RWPE1 (cell line): ENCODE measurements around the gene YBX2.

Experiments
- CTCF ChIA-PET: fragments of 350-600 bp; sonication (Branson Sonifier 250); formaldehyde crosslinking; extraction: SDS; loops from one replicate; lab custom pipeline; 2021; lab: Yijun Ruan, JAX
- POLR2A ChIA-PET: fragments of 400-600 bp; formaldehyde crosslinking; extraction: SDS; loops from one replicate; lab custom pipeline; 2020; ENCODE audit warnings: antibody characterized with exemption; ENCODE audit not compliant: low non-redundant PET; lab: Yijun Ruan, JAX
- DNase-seq: peaks from one replicate; pipeline ENCODE4 v3.0.0; 2012; ENCODE audit warnings: low spot score
- H3K27ac ChIP-seq: fragments of 450-650 bp; 2 replicates; pipeline ENCODE4 v1.5.1; 2017
- CTCF ChIP-seq: fragments of 450-650 bp; conservative IDR thresholded peaks from 2 replicates; pipeline ENCODE4 v1.5.1; 2017; ENCODE audit warnings: low read depth, mild to moderate bottlenecking

The YBX2 gene

DNA sequence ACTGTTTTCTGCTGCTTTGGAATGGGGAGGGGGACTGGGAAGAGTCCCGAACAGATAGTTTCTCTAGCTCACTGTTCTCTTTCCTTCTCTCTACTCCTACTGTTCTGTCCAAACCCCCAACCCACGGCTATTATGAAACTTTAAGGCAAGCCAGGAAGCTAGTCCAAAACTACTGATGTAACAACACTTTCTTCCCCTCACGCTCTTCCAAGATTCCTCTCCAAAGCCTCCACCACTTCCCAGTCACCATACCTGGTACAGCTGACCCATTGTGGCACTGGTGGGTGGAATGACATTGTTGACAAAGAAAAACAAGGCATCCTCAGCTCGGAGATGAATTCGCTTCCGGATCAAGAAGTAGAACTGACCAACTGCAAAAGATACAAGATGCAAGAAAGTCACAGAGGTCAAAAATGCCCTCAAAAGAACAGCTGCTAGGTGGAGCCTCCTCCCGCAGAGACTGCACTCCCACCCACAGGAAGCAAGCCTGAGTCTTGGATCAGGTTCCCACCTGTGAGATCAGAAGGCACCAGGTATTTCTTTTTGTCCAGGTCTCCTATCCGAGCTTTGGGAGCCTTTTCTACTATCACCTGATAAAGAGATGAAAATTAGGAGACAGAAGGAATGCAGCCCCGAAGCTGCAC, 53.2 kb downstream of the YBX2 start:
- CTCF ChIA-PET = interaction anchor here (0.9 kb wide), 1 partner anchor 9 kb away, joined by 5 read pairs; no protein-coding TSS in a partner anchor
- POLR2A ChIA-PET = interaction anchor here (0.7 to 1.3 kb wide), 3 partner anchors 9 to 100 kb away, joined by 3 to 6 read pairs (median 4); no protein-coding TSS in a partner anchor
- no peak for DNase-seq

GRCh38 chr17:7240375-7240774, 54.1 kb downstream of the YBX2 start:
- peak overlapping the region; percentile 90; the same call in 1 of the 2 replicates for H3K27ac ChIP-seq
- TF ChIP-seq CTCF = no peak
- CTCF ChIA-PET = no interaction called here
- POLR2A ChIA-PET = no interaction called here
- DNase-seq = no peak

More for the DNA sequence above, 53.2 kb downstream of the YBX2 start:
- TF ChIP-seq CTCF = no peak
- peak overlapping the region; percentile 90 for H3K27ac ChIP-seq

DNA sequence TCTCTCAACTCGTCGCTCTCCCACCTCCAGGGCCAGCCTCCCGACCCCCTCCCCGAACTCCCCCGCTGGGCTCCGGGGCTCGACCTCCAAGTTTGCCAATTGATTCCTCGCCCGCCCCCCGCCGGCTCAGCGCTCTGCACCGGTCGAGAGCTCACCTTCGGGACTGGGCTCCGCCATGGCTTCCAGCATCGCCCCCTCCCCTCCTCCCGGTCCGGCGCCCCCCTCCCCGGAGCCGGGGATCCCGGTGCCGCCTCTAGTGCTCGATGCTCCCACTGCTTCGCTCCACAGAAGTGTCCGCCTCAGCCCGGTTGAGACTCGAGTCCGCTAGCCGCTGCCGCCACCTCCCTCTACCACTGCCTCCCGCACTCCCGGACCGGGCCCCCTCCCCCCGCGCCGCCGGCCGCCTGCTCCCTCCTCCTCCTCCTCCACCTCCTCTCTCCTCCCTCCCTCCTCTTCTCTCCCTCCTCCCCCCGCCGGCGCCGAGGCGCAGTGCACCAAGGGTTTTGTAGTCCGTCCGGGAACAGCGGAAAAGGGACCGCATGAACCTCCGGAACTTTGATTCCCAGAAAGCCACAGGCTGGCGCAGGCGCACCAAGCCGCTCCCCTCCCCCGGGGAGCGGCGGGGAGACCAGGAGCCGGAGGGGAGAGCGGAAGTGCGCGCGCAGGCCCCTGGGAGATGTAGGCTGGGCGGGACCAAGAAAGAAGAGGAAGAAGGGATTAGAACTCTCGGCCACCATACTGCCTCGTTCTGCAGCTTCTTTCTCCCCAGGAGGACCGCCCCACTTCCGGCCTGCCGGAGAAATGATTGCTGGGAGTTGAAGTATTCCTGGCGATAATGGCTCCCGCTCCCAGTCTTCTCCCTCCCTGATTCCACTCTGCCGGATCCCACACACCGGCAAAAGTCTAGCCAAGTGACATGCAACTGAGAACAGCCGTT, 55.1 kb downstream of the YBX2 start, which contains the start of gene PHF23:
Gene PHF23, minus strand, starts transcription at position 367 of the 937 bp plus-strand sequence. Its CDS starts 178 bp downstream, at position 189.
- ChIA-PET POLR2A (interaction anchor here (0.8 to 1.2 kb wide), 2 partner anchors 19 to 193 kb away, joined by 3 to 6 read pairs; partner anchors contain the start of gene ACADVL), CTCF (interaction anchor here (0.6 to 1.4 kb wide), 4 partner anchors 12 to 497 kb away, joined by 3 to 9 read pairs (median 4); partner anchors contain the start of genes CTDNEP1 and ELP5)
- H3K27ac ChIP-seq = peak within 1 kb of the TSS; percentile 95
- TF ChIP-seq CTCF = no peak
- DNase-seq = peak; percentile 99

GRCh38 chr17:7238420-7239090, 55.9 kb downstream of the YBX2 start:
- DNase-seq = peak; percentile 60
- CTCF ChIA-PET = interaction anchor here (0.6 to 1.4 kb wide), 5 partner anchors 13 to 351 kb away, joined by 3 to 9 read pairs (median 3); partner anchors contain the start of genes CTDNEP1 and ELP5
- H3K27ac ChIP-seq = peak overlapping the region; percentile 95
- TF ChIP-seq CTCF = no peak
- POLR2A ChIA-PET = interaction anchor here (1.2 kb wide), 1 partner anchor 18 kb away, joined by 6 read pairs; the partner anchor contains the start of gene ACADVL
